ENCODE data around the gene CCNY. TPM values are rescaled to one million over a fixed set of nuclear protein-coding genes. Genes with fewer than 3 reads are reported as not detected.

CCNY gene
- total RNA-seq, 1 experiment from 2014 or later, result 63.7 TPM

GRCh38 chr10:35425595-35425994 is 89.3 kb downstream of the CCNY start:
- no peak for DNase-seq (ENCODE audit: low read depth)

GRCh38 chr10:35426657-35427056 is 90.3 kb downstream of the CCNY start:
- DNase-seq (ENCODE audit: low read depth), result no peak

GRCh38 chr10:35427543-35427942 is 91.2 kb downstream of the CCNY start:
- no peak for DNase-seq (ENCODE audit: low read depth)

- DNase-seq (ENCODE audit: low read depth), result no peak
Observed at GRCh38 chr10:35428521-35428920, 92.2 kb downstream of the CCNY start.

DNA sequence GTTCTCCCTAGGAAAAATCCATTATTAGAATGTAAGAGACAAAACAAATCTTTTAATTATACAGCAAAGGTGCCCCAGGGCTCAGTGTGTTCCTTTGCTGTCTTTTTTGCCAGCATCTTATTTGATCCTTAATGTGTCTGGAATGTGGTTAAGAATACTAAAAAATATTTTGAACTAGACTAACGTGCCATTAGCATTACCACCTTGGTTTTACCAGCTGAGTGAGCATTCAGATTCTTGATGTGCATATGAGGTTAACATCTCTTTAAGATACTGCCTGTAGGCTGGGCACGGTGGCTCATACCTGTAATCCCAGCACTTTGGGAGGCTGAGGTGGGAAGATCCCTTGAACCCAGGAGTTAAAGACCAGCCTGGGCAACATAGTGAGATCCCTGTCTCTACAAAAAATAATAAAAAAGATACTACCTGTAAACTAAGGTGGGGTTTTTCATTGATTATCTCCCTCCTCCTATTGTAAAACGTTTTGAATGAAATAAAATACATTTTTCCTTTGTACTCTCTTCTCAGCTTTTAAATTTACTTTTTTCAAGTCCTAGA is 96.6 kb downstream of the CCNY start:
- no peak for DNase-seq (ENCODE audit: low read depth)

GRCh38 chr10:35433851-35434426 is 97.6 kb downstream of the CCNY start:
- DNase-seq (ENCODE audit: low read depth), result peak; percentile 84

GRCh38 chr10:35434533-35434932 is 98.2 kb downstream of the CCNY start:
- no peak for DNase-seq (ENCODE audit: low read depth)

- no peak for DNase-seq (ENCODE audit: low read depth)
Observed at GRCh38 chr10:35435824-35436223, 99.5 kb downstream of the CCNY start.

GRCh38 chr10:35437829-35438228 is 101.5 kb downstream of the CCNY start:
- no peak for DNase-seq (ENCODE audit: low read depth)

- no peak for DNase-seq (ENCODE audit: low read depth)
Observed at GRCh38 chr10:35438718-35439571, 102.6 kb downstream of the CCNY start.

DNA sequence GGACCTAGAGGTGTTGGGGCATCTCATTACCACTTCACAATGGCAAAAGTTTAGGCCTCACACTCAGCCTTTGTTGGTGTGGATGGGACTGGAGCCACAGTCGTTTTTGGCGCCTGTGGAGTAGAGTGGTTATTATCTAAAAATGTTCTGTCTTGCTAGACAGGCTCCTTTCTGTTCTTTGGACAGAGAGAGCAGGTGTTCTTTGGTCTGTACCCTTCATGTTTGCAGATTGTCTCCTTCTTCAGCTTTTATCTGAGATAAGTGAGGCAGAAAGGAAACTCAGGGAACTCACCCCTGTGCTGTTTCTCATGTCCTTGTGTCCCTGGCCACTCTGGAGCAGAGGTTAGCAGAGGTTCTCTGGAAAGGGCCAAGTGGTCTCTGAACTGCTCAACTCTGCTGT is 103.7 kb downstream of the CCNY start:
- no peak for DNase-seq (ENCODE audit: low read depth)

GRCh38 chr10:35442028-35442427 is 105.7 kb downstream of the CCNY start:
- DNase-seq (ENCODE audit: low read depth), result no peak

GRCh38 chr10:35442592-35442991 is 106.3 kb downstream of the CCNY start:
- no peak for DNase-seq (ENCODE audit: low read depth)

DNA sequence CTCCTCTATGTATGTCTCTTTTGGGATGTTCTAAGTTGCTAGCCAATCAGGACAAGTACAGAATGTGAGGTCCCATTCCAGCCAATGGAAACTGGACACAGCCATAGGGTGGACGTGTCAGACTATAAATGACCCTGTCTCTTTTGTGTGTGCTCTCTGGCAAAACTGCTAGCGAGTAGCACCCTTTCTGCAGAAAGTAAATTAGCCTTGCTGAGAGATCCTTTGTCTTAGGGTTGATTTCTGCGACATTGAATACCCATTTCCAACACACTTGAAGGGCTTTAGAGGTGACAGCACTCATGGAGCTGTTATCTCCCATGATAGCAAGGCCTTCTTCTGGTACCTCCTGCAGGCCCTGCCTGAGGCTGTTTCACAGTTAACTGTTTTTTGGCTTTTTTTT is 107.5 kb downstream of the CCNY start:
- no peak for DNase-seq (ENCODE audit: low read depth)

DNA sequence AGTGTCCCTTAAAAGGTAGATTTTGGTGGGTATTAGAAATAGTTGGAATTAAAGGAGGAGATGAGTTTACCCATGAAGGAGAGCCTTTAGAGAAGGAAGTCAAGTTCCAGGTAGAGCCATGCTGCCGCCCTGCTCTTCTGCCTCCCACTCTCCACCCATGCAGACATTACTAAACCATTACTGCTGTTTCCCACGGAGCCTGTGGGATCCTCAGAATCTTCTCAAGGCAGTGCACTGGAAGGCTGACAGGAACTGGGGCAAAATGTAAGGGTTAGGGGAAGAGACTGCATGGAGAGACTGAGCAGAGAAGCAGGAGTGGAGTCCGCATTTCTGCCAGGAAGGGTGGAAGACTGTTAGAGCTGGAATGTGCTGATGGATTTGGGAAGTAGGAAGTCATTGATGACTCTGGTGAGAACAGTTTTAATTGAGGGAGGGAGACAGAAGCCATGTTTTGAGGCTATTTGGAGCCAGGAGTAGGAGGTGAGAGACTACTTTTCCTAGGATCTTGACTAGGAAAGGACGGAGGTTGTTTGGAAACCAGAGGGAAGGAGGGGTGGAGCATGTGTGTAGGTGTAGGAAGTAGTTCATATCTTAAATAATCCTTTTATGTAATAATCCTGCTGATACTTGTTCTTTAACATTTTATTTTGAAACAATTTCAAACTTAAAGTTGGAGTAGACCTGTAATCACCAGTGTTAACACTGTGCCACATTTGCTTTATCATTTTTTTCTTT is 109.0 kb downstream of the CCNY start:
- DNase-seq (ENCODE audit: low read depth), result no peak

GRCh38 chr10:35446439-35446838 is 110.1 kb downstream of the CCNY start:
- DNase-seq (ENCODE audit: low read depth), result peak; percentile 50

DNA sequence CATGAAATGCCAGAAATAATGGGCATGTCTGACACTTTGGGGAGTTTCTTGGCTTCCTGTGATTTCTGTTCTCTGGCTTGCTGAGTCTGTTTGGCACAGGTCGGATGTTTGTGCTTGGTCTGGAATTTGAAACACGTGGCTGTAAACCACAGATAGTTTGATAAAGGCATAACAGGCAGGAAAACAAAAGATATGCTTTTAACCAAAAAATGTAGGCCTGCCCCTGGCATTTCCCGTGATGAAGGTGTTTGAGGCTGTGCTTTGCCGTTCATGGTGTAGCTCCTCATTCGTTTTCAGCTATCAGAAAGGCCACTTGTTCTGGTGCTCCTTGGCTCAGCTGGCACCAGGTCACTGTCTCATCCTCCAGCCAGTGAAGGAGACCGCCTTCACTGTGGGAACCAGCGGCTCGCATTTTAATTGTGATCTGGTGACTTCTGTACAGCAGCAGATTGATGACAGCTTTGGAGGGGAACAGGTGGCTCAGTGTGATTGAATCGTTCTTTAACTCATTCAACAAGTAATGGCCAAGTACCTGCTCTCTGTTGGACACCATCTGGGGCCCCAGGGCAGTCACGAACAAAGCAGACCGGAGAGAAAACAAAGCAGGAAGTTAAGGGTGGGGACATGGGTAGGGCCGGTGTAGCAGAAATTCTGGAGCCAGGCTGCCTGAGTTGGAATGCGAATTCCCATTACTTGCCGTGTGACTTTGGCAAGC is 111.5 kb downstream of the CCNY start:
- peak; percentile 66 for DNase-seq (ENCODE audit: low read depth)

DNA sequence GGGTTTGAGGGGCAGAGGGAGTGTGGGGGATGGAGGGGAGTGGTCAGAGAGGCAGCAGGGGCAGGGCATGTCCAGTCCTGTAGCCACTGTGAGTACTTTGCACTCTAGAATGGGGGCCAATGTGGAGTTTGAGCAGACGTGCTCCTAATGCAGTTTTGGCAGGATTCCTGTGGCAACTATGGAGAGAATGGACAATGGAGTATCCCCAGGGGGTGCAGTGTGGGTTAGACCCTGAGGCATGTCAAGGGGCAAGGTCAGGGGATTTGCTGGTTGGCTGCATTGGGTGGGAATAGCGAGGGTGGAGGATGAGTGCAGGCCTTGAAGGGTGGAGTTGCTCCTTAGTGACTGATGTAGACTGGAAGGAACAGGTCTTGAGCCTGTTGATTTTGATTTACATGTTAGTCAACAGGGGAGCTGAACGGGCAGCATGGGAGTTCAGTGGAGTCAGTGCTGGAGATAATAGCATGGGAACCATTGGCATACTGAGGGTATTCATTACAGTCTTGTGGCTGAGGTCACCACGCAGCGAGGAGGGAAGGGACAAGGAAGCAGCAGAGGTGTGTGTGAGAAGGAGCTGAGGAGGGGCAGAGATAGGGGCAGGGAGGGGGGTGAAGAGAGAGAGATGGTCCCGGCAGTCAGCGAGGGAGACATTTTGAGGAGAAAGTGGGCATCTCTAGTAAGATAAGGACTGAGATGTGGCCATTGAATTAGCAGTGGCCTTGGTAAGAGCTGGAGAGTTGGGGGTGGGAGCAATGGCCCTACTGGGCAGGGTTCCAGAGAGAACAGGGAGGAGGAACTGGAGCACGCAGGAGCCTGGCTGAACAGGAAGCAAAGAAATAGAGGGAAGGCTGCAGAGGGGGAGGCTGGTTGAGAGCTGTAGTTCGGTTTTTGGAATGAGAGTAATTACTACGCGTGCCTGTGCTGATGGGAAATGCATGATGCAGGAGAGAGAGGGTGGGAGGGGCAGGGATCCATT is 112.7 kb downstream of the CCNY start:
- DNase-seq (ENCODE audit: low read depth), result no peak

DNA sequence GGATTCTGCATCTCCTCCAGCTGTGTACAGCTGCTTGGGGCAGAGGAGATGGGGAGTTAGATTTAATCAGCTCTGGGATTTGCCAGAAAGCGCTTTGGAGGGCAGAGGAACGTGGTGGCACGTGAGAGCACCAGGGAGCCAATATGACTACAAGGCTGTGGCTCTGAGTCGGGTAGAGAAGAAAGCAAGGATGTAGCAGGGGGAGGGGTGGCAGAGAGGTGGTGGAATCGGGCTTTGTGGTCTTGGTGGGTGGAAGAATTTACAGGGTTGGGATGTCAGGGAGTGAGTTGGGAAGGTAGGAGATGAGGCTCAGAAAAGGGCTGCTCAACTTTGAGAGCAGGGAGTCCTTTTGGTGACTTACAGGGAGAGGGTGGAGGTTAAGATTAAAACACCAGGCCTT is 113.6 kb downstream of the CCNY start:
- DNase-seq (ENCODE audit: low read depth), result no peak
